ENCODE results near the gene C14orf132.

The C14orf132 gene

GRCh38 chr14:96119947-96120346 is 80.8 kb downstream of the C14orf132 start:
- DNase-seq (ENCODE audit: low read depth in 2 of 2) = no peak

DNA sequence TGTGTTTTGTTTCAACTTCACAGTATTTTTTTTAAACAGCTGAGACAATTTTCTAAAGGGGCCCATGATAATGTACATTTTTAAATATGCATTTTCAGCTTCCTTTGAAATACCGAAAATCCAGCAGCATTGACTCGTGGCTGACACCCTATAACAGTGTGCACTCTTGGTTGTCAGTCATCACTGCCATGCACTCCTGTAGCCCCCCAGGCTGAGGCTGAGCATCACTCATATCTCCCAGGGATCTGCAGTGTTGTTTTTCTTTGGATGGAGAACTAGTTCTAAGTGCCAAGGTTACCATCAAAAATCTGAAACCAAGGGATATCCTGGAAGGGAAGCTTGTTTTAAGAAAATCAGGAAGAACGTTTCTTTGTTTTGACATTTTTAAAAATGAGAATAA is 81.2 kb downstream of the C14orf132 start:
- DNase-seq (ENCODE audit: low read depth in 2 of 2) = no peak

DNA sequence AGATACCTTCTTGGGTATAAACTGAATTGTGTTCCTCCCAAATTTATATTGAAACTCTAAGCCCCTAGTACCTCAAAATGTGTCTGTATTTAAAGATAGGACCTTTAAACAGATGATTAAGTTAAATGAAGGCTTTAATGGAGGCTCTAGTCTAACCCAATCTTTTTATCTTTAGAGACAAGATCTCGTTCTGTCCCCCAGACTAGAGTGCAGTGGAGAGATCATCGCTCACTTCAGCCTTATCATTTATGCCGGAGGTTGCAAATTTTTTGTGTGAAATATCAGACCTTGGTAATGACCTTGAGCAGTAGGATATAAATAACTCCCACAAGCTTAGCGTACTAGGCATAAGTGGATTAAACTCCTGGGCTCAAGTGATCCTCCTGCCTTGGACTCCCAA is 81.8 kb downstream of the C14orf132 start:
- no peak for DNase-seq (ENCODE audit: low read depth in 2 of 2)

DNA sequence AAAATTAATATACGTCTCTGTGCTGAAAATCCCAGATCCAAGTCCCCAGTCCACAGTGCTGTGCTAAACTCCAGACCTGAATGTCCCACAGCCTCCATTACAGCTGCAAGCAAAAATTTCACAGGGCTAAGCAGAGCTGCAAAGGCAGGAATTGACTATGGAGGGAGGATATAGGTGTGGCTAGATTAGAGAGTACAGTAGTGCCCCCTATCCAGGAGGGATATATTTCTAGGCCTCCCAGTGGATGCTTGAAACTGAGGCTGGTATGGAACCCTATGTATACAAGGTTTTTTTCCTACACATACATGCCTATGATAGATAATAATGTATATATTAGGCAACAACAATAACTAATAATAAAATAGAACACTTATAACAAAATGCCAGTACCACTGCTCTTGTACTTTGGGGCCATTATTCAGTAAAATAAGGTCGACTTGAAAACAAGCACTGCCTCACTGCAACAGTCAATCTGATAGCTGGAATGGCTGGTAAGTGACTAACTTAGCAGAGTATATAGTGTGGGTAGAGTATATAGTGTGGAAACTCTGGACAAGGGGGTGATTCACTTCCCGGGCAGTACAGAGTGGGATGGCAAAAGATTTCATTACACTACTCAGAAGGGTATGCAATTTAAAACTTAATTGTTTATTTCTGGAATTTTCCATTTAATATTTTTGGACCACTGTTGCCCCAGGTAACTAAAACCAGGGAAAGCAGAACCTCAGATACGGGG is 82.7 kb downstream of the C14orf132 start:
- DNase-seq (ENCODE audit: low read depth in 2 of 2) = no peak

- no peak for DNase-seq (ENCODE audit: low read depth in 2 of 2)
Measured at GRCh38 chr14:96122496-96122895, 83.3 kb downstream of the C14orf132 start.

GRCh38 chr14:96125536-96125935 is 86.4 kb downstream of the C14orf132 start:
- DNase-seq (ENCODE audit: low read depth in 2 of 2) = no peak

- no peak for DNase-seq (ENCODE audit: low read depth in 2 of 2)
Measured at GRCh38 chr14:96126339-96126782, 87.2 kb downstream of the C14orf132 start.

DNA sequence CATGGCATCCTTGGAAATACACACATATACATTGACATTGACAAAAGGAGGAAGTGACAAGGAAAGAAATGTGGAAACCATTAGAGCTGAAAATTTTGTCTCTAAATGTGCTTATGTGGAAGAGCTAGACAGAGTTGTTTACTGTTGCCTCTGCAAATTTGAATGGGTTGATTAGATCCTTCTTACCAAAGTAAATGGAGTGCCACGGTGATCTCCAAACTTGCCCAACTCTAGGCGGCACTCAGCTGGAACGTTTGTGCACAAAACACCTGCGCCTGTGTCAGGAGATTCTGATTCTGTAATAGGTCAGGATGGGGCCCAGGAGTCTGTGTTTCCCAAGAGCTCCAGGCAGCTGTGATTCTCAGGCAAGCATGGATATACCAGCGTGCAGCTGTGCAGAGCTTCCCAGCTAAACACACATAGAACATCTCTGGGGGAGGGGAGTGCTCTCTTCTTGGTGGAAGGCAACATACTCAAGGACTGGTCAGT is 87.7 kb downstream of the C14orf132 start:
- no peak for DNase-seq (ENCODE audit: low read depth in 2 of 2)

DNA sequence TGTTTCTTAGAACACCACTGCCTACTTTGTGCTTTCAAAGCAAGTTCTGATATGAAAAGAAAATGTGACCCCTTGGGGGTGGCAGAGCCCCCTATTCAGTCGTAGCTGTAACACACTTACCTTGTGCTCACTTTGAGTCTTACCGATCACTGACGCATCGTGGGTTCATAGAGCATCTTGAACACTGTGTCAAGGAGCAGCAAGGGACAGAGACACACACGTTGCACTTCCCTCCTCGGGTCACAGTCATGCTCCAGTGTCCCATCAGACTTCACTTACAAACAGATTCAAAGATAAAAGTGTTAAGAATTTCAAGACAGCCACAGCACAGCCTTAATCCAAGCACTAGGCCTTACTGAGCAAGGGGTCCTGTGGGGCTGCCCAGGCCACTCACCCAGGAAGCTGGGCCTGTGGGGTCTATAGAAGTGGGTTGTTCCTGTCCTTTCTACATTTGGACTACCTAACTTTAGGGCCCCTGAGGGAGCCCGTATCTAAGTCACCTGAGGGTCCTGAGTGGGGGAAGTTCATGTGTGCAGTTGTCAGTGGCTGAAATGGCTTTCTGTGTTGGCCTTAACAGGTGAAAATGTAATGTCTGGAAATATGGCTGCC is 90.1 kb downstream of the C14orf132 start:
- no peak for DNase-seq (ENCODE audit: low read depth in 2 of 2)

- DNase-seq (ENCODE audit: low read depth in 2 of 2) = no peak
Measured at GRCh38 chr14:96130391-96130790, 91.2 kb downstream of the C14orf132 start.

GRCh38 chr14:96130854-96131253 is 91.7 kb downstream of the C14orf132 start:
- no peak for DNase-seq (ENCODE audit: low read depth in 2 of 2)

- DNase-seq (ENCODE audit: low read depth in 2 of 2) = no peak
Measured at GRCh38 chr14:96131836-96132235, 92.7 kb downstream of the C14orf132 start.

DNA sequence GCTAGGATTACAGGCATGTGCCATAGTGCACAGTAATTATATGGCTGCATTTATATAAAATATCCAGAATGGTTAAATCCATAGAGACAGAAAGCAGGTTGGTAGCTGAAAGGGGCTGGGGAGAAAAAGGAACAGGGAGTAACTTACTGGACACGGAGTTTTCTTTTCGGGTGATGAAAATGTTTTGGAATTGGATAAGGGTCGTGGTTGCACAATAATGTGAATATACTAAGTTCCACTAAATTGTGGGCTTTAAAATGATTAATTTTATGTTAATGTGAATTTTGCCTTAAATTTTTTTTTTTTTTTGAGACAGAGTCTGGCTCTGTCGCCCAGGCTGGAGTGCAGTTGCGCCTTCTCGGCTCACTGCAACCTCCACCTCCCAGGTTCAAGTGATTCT is 95.3 kb downstream of the C14orf132 start:
- no peak for DNase-seq (ENCODE audit: low read depth in 2 of 2)

GRCh38 chr14:96135285-96135684 is 96.1 kb downstream of the C14orf132 start:
- no peak for DNase-seq (ENCODE audit: low read depth in 2 of 2)

DNA sequence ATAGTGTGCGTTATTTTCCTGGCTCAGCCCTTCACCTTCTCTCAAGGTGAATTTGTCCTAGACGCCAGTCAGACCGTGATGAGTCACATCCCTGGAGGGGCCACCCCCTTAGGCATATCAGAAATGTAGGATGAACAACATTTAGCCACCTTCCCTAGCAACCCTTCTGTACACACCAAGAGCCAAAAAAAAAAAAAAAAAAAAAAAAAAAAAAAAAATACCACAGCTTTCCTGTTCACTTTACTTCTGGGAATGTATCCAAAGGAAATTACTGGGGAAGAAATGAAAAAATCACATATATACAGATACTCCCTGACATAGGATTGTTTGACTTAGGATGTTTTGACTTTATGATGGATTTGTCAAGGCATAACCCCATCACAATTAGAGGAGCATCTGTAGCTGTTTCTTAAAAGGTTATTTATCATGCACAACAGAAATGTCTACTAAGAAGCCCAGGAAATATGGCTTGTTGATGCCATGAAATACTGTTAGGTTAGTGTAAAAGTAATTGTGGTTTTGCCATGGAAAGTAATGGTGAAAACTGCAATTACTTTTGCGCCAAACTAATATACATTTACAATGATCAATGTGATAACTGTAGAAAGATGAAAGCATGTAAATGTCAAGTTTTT is 97.3 kb downstream of the C14orf132 start:
- no peak for DNase-seq (ENCODE audit: low read depth in 2 of 2)

DNA sequence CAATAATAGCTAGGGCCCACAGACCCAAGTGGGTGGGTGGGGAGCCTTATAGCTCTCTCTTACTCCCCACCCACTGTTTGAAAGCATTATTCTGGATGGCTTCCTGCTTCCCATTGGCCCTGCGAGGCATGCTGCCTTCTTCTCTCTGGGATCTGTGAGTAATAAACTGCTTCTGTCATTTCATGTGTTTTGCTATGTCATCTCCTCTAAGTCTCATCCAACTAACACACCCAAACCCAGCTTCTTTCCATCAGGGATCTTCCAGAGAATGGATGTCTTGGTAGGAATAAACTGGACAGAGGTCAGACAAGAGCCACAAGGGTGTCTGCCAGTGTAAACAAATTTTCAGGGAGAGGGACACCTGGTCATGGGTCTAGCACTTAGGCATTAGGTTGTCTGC is 99.1 kb downstream of the C14orf132 start:
- no peak for DNase-seq (ENCODE audit: low read depth in 2 of 2)

DNA sequence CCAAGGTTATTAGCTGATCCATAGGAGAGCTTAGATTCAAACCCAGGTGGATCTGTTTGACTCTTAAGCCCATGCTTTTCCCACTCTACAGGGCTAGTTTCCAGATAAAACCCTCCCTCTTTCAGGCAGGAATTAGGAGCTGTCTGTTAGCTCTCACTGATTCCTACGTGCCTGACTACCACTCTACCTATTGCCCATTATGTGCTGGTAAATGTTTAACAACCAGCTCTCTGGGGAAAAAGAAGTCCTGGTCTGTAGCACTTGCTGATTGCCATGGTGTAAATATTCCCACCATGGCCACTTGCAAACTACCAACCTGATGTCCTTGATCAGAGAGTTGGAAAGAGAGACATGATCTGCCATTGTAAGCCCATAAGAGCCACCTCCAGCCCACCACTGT is 100.0 kb downstream of the C14orf132 start:
- no peak for DNase-seq (ENCODE audit: low read depth in 2 of 2)

DNA sequence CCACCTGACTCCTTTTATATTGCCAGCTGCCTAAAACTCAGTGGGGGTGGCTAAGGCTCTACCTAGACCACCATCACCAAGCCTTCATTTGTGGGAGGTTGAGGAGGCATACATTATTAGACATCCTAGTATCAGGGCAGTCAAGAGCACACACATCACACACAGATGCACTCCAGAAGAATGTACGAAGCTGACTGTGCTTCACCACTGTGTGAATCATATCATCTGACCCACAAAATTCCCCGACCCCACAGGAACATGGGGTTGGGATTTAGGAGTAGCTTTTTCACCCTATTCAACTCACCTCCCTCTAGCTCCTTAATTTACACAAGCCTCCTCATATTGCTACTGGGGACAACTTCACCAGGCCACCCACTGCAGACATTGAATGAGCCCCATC is 100.7 kb downstream of the C14orf132 start:
- DNase-seq (ENCODE audit: low read depth in 2 of 2) = no peak

DNA sequence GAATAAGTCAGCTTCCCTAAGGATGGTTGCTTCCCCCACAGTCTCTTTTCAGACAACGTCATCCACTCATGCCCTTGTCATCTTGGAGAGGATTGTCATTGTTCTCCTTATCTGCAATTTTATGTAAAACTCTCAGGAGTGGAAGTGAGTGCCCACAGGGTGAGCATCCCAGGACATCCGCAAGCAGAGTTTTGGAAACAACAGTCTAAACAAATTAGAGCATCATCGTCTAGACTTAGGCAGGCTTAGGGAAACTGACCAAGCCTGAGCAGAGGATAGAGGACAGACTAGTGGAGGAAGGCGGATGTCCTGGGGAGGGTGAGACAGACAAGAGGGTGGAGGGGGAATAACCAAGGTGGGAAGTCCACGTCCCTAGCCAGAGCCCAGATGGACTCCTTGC is 101.8 kb downstream of the C14orf132 start:
- no peak for DNase-seq (ENCODE audit: low read depth in 2 of 2)

Measured in stimulated activated CD8-positive, alpha-beta memory T cell treated with anti-CD3 and anti-CD28 coated beads, Interleukin-7, amount 100 ng/mL, for 1 hour (primary cell).